ENCODE results near the gene CUEDC1.

DNA sequence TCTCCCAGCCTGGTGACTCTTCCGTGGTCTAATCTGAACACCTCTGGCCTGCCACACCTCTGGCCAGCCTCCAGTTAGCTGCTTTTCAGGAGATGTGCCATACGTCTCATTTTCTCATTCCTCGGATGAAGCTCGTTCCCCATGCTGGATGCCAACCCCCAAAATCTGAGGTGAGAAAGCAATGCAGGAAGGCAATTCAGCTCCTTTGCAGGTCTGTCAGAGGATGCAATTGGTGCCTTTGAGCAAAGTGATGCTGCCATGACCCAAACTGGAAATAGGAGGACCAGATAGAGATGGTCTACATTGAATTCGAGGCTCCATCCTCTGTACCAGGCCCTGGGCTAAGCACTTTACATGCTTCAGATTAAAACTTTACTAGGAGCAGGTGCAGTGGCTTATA lies 11.0 kb upstream of the CUEDC1 start:
- TF ChIP-seq ZNF780A (CRISPR knock-in tag; IDR thresholded peaks at IDR 0.05): no peak
- TF ChIP-seq KLF6 (CRISPR knock-in tag; IDR thresholded peaks at IDR 0.05): no peak
- TF ChIP-seq, protein P1, sequence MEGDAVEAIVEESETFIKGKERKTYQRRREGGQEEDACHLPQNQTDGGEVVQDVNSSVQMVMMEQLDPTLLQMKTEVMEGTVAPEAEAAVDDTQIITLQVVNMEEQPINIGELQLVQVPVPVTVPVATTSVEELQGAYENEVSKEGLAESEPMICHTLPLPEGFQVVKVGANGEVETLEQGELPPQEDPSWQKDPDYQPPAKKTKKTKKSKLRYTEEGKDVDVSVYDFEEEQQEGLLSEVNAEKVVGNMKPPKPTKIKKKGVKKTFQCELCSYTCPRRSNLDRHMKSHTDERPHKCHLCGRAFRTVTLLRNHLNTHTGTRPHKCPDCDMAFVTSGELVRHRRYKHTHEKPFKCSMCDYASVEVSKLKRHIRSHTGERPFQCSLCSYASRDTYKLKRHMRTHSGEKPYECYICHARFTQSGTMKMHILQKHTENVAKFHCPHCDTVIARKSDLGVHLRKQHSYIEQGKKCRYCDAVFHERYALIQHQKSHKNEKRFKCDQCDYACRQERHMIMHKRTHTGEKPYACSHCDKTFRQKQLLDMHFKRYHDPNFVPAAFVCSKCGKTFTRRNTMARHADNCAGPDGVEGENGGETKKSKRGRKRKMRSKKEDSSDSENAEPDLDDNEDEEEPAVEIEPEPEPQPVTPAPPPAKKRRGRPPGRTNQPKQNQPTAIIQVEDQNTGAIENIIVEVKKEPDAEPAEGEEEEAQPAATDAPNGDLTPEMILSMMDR (CRISPR knock-in tag; IDR thresholded peaks at IDR 0.05): no peak
- TF ChIP-seq ZNF232 (CRISPR knock-in tag; IDR thresholded peaks at IDR 0.05; ENCODE audit: borderline replicate concordance): no peak
- TF ChIP-seq HDAC2 (CRISPR knock-in tag; IDR thresholded peaks at IDR 0.05): no peak

Measured in HepG2 (cell line).